Measurements from ENCODE around the gene PARM1. TPM values are rescaled to one million over a fixed set of nuclear protein-coding genes. Genes with fewer than 3 reads are reported as not detected.

The PARM1 gene
- total and polyA plus RNA-seq, 9 of the 15 experiments (the other 6 are each of a cell fraction or from before 2014, with no cell fraction given), result 0.07 TPM; not detected in 8

GRCh38 chr4:74893171-74893570 is 39.7 kb upstream of the PARM1 start:
- Histone ChIP-seq H3K36me3 (ENCODE audit: control insufficient read depth, insufficient read depth, low read length) (no peaks in the 10 kb centered on the region), H3K27ac (ENCODE audit: extremely low read depth, low read depth, low read length) (no peak overlapping the region), H3K4me1 (replicated peaks in 1 of 2; ENCODE audit: control insufficient read depth in 2 of 2, insufficient read depth in 2 of 2, low read length in 2 of 2) (no peaks in the 10 kb centered on the region), H3K9ac (ENCODE audit: insufficient read depth in 1 of 2, low read depth in 2 of 2, low read length in 2 of 2) (no peak overlapping the region), H3K27me3 (ENCODE audit: control insufficient read depth in 2 of 2, insufficient read depth in 2 of 2, low read length in 2 of 2) (no peaks in the 10 kb centered on the region; a peak in 1 of 5 replicates), H3K4me3 (no peak overlapping the region), H3K4me2 (ENCODE audit: insufficient read depth, low read length) (no peak overlapping the region), H3K9me3 (replicated peaks; ENCODE audit: control insufficient read depth, insufficient read depth, low read depth, low read length) (no peaks in the 10 kb centered on the region), H2AFZ (ENCODE audit: low read depth, low read length) (no peak overlapping the region), H3K79me2 (ENCODE audit: control insufficient read depth, insufficient read depth, low read length) (no peaks in the 10 kb centered on the region), H3K9me1 (ENCODE audit: control insufficient read depth, insufficient read depth, low read length) (no peaks in the 10 kb centered on the region), H4K20me1 (replicated peaks; ENCODE audit: control insufficient read depth, insufficient read depth, low read length) (no peaks in the 10 kb centered on the region)
- BruUV-seq (replicated peaks), result no TSS peak
- CTCF ChIA-PET (ENCODE audit: low intra/inter-chr PET ratio), result no interaction called here
- FAIRE-seq, result no peak
- ATAC-seq, result no peak
- in situ Hi-C loops (cut with MboI), result no loop called here
- 0% methylated on average over 4 of the region's 4 CpGs for WGBS (ENCODE audit: insufficient coverage, low coverage, missing lambda C conversion rate)
- intact Hi-C loops (cut with micrococcal nuclease), result no loop called here
- no peak for DNase-seq (ENCODE audit: extremely low read depth in 1 of 4, low spot score in 3 of 4)
- POLR2A ChIA-PET, result interaction anchor here (0.8 to 0.9 kb wide), 2 partner anchors 9 to 475 kb away, joined by 3 to 4 read pairs; no protein-coding TSS in a partner anchor
- TF ChIP-seq ARHGAP35 (IDR thresholded peaks at IDR 0.05; ENCODE audit: partially characterized antibody) (no peak), KAT8 (IDR thresholded peaks at IDR 0.05; ENCODE audit: low read depth) (no peak), SMARCE1 (IDR thresholded peaks at IDR 0.05) (no peak), NFIX (CRISPR knock-in tag; IDR thresholded peaks at IDR 0.05; ENCODE audit: low read depth) (no peak), ESRRB (CRISPR knock-in tag; IDR thresholded peaks at IDR 0.05; ENCODE audit: borderline replicate concordance) (no peak), ZNF695 (CRISPR knock-in tag; IDR thresholded peaks at IDR 0.05) (no peak), BCLAF1 (IDR thresholded peaks at IDR 0.05; ENCODE audit: borderline replicate concordance in 1 of 2, control insufficient read depth in 1 of 2, low read depth in 2 of 2, low read length in 1 of 2) (no peak), TGIF2 (CRISPR knock-in tag; IDR thresholded peaks at IDR 0.05) (no peak), FOXM1 (IDR thresholded peaks at IDR 0.05; ENCODE audit: low read depth) (no peak), FOXM1 (CRISPR knock-in tag; IDR thresholded peaks at IDR 0.05; ENCODE audit: low read depth) (no peak), ZNF431 (CRISPR knock-in tag; IDR thresholded peaks at IDR 0.05) (no peak), PCBP1 (IDR thresholded peaks at IDR 0.05; ENCODE audit: low read depth, low read length, poor library complexity, severe bottlenecking) (no peak)
